Activated naive CD4-positive, alpha-beta T cell (primary cell): Measurements from ENCODE around the gene C3orf18.
A peak's percentile ranks its signal among the peaks of the same experiment; 100 is the strongest.

ENCODE experiments used
- DNase-seq, 4 experiments: peaks; one replicate each; lab custom pipeline; 2025; lab: John Stamatoyannopoulos, UW

The C3orf18 gene

DNA sequence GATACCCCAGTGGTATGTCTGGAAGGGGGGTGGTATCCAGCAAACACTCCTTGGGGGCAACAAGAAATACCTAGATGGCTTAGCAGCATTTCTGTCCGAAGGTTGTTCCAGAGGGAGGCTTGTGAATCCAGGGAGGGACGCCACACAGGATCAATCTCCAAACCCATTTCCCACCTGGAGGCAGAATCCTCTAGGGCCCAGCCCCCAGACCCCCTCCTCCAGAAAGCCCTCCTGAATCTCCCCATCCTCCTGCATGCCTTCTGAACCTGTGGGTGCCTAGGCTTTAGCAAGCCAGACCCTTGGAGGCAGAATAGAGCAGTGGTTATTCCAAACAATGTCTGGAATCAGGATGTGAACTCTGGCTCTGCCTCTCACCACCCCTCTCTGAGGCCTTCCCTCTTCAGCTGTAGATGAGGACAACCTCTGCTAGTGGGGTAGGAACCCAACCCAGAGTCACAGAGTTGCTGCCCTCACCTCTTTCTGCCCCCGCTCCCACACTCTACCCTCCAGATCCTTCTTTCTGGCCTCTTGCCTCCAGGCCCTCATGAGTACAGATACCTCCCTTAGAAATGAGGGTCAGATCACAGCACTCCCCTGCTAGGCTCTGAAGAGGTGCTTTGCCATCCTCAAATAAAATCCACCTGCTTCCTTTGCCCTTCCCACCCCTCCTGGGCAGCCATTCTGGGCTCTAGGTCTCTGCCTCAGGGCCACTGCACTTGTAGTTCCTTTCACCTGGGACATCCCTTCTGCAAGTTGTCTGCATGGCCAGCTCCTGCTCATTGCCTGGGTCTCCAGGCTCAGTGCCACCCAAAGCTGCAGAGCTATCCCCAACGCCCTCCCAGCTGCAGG is 35.9 kb upstream of the C3orf18 start:
- DNase-seq = no peak

DNA sequence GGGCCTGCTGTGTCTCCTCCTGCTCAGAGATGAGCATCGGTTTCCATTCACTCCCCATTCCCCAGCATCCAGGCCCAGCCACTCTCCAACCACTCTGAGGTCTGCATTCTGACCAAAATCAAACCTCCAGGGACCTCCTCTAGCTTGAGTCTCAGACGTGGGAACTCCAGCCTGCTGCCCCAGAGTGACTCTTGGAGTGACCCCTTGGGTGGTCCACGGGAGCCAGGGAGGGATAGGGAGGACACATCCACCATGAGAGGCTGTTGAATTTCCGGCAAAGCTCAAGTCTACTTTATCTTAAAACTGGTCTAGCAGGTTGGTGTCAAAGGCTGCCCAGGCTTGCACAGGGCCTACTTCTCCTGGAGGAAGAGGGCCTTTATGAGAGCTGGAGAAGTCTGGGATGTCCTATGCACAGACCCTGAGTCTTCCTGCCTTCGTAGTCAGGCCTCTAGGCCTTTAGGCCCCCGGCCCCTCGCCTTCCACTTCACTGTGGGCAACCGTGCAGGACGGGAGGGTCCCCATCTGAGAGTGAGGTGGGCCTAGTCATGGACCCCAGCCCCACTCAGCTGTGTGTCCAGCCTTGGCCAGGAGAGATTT is 35.1 kb upstream of the C3orf18 start:
- no peak for DNase-seq

DNA sequence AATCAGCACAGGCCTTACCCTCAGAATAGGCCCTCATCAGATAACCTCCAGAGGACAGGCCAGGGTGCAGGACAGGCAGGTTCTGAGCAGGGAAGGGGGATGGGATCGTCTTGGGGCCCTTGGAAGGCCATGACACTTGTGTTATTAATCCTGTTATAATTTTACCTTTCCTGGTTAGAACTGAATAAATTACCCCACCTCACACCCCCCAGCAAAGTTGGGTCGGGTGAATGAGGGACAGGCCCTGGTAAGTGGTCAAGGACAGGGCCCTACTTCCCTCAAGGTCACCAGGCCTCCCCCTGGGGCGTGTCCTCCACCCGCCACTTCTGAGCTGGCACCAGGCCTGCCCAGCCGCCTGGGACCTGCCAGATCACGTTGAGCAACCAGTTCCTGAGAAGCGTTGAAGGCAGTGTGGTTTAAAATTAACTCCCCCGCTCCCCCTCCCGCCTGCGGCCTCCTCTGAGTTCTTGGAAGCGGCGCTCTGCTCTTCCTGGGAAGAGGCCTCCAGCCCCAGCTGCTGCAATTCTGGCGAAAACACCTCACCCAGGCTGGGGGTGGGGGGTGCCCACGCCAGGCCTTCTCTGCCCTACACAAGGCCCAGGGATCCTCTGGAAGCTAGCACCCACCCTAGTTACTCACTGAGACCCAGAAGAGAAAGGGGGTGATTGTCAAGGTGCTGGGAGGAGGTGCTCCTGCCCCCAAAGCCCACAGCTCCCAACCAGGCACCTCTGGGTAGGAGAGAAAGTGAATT is 33.5 kb upstream of the C3orf18 start:
- DNase-seq = peak in 2 of 4 experiments; percentile 40 to 53

DNA sequence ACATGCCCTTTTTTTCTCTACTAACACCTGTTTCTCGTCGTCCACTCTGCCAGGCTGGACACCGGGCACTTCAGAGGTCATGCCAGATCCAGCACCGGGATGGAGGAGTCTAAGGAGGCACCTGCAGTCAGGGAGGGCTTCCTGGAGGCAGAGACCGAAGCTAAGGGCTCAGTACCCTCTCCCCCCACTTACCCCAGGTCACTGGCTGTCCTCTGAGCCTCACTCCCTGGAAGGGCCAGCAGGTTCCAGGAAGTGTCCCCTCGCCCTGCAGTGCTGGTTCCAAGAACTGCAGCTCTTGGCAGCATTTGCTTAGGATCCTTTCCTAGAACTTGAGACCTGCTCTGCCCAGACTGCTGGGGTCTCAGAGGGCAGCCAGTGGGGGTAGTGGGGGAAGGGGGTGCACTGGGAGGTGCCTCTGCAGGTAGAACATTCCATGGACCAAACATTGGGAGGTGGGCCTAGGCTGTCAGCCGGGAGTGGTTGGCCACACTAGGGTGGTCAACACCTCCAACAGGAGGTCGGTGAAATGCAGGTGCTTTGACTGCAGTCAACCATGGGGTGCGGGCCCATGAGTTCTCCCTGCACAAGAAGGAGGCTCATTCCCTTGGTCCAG is 32.7 kb upstream of the C3orf18 start:
- no peak for DNase-seq

DNA sequence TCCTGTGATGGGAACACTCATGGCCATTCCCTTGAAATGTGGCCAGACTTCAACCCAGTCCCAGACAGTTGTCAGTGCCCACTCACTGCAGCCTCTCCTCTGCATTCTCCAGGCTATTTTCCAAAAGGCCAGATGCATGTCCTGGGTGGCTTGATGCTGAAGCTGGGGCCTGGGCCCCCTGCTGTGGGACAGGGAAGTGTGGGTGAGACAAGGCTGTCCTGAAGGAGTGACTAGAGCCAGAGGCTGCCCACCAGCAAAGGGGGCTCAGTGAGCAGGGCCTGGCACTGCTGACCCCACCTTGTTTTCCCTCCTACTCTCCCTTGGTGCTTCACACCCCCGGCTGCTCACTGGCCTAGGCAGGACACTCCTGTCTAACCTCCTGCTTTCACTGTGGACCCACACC is 32.2 kb upstream of the C3orf18 start:
- DNase-seq = no peak

DNA sequence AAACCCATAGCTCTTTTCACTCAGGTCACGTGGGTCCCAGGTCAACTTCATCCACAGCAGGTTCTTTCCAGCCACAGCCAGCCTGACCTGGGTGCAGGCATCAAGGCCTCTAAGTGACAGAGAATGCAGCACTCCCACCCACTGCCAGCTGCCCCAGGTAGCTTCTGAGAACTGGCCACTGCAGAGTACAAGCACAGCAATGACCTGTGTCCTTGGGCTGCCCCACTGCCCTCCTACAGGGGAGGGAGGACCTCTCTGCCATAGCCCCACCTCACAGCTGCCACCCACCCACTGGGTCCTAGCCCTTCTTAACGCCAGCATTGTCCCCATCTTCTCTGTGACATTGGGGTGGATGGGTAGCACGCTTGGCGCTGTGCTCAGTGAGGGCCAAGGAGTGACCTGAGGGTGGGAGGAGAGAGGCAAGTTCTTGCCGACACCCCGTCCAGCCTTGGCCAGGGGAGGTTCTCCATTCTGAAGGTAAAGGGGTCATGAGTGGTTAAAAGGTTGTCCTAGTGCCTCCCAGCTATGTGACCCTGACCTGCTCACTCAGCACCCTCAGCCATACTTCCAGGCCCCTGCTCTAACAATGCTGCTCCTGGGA is 31.7 kb upstream of the C3orf18 start:
- no peak for DNase-seq

DNA sequence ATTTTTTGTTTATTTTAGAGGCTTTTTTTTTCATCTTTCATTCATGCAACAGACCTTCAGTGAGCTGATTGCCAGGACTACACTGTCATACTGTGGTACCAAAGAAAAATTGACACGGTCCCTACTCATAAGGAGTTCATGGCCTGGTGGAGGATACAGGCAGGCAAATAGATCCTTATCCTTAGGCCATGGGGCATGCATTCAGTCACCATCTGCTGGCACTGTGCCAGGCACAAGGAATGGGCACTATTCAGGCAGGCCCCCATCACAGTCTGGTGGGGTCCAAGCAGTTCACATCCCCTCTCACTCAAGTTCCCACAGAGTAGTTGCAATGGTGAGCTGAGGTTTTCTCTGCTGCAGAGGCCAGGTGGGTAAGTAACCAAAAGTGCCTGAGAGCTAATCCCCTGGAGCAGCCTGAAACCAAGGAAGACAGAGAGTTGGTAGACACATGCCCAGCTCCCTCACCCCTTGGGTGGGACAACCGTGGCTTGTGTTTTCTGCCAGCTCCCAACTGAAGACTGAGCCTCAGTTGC is 26.8 kb upstream of the C3orf18 start:
- no peak for DNase-seq

DNA sequence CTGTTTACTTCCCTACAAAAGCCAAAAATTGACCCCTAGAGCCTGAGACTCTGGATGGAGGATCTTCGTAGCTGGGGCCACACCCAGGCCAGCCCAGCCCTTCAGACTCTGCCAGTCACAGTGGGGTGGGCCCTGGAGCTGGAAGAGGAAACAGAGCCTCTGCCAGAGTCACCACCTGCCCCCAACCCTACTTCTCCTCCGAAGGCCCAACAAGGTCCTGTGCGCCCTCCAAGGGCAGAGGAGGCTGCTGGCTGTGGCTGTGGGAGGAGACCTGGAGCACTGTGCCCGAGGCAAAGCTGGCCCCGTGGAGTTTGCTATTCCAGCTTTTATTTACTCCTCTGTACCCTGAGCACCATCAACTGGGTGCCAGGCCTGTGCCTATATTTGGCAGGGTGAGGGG is 25.0 kb upstream of the C3orf18 start:
- DNase-seq = no peak

DNA sequence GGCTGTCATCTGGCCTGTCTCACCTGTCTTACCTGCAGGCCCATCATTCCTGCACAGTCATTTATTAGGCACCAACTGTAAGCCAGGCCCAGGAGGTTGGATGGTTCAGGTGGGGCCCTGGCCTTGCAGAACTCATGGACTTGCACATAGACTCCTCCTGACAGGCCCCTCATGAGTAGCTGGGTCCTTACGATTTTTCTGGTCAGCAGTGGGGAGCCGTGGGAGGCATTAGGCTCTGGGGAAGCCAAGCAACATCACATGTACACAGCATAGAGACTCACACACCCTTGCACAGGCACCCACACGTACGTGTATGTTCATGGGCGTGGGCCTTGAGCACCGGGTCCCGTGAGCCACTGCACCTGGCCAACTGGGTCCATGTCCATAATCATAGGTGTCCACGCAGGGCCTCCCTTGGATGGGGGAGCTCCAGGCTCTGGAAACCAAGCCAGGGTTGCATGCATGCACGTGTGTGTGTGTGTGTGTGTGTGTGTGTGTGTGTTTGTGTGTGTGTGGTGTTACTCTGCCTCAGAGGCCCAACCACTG is 23.7 kb upstream of the C3orf18 start:
- DNase-seq = no peak

DNA sequence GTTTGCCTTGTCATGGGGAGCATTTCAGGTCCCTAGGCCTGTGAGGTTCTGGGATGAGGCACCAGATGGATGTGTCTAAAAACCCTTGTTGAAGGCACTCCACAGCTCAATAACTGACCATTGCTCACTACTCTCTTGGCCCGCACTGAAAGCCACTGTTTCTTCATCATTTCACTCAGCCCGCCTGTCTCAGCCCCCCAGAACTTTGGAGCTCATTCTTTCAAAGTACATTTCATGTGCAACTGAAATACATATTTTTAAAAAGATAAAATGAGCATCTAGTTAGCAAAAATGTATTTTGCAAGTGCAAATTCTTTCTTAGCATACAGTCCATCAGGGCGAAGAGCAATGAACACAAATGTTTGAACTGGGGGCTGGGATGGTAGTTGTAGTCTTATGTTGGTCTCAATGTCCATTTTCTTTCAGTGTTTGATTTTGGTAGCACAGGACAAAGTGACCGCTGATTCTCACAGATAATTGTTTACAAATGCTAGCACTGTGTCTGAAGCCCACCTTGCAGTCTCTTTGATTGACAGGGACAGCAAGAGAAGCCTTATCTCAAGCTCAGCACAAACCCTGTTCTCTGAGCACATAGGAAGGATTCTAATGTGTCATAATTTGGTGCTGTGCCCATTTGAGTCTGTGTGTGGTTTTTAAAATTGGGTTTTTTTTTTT is 21.3 kb upstream of the C3orf18 start:
- DNase-seq = no peak

DNA sequence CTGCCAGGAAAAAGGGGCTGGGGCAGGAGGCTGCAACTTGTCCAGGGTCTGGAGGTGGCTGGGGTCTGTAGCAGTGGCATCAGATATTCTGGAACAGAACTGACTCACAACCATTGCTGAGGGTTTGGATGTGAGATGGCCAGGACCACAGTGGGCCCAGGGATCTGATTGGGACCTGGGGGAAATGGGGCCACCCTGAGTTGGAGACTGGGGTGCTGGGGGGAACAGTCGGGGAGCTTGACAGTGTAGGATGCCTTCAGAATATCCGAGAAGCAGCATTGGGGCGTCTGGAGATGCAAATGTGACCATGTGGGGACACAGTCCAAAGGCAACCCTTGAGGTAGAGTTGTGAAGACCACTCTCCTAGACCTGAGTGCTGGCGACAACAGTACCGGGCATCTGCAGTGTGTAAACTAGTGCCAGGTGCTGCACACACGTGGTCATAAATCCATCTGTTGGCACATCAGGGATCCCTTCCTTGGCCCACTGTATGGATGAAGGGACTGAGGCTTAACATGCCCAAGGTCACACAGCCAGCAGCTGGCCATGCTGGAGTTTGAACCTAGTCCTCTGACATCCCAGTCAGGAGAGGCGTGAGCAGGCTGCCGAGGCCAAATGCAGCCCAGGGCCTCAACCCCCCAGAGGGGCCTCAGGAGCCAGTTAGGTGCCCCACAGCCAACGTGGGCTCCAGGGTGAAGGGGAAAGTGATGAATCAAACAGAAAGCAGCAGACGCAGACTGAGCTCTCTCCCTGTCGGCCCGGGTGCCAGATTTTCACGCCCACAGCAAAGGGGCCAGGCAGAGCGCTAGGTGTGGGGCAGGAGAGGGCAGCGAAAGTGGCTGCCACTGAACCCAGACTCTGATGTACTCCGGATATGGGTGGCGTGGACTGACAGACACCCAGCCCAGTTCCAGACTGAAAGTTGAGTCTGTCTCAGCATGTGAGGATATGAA is 20.5 kb upstream of the C3orf18 start:
- DNase-seq = peak in 2 of 4 experiments; percentile 24 to 45

DNA sequence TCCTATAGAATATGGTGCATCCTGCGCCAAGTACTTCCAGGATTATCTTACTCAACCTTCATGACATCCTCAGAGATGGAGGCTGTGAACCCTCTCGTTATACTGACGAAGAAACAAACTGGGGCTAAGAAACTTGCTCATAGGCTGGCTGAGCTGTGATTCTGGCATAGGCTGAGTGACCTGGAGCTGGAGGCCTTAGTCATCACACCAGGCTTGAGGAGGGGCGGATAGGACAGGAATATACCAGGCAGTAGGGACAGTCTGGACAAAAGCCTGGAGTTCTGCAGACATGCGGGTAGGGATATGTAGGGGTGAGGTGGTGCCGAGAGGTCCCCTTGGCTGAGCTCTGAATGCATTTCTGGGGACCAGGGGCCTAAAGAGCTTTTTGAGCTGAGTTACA is 19.8 kb upstream of the C3orf18 start:
- no peak for DNase-seq

DNA sequence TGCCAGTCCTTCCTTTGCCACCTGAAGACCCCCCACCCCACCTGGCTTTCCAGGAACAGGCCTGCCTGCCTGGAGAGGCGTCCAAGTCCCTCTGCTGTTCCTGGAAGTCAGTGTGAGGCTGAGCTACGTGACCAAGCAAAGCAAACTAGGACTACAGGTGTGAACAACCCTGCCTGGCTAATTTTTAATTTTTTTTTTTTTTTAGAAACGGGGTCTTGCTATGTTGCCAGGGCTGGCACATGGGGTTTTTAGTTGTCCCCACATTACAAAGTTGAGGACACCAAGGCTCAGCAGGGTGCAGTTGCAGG is 19.2 kb upstream of the C3orf18 start:
- no peak for DNase-seq

DNA sequence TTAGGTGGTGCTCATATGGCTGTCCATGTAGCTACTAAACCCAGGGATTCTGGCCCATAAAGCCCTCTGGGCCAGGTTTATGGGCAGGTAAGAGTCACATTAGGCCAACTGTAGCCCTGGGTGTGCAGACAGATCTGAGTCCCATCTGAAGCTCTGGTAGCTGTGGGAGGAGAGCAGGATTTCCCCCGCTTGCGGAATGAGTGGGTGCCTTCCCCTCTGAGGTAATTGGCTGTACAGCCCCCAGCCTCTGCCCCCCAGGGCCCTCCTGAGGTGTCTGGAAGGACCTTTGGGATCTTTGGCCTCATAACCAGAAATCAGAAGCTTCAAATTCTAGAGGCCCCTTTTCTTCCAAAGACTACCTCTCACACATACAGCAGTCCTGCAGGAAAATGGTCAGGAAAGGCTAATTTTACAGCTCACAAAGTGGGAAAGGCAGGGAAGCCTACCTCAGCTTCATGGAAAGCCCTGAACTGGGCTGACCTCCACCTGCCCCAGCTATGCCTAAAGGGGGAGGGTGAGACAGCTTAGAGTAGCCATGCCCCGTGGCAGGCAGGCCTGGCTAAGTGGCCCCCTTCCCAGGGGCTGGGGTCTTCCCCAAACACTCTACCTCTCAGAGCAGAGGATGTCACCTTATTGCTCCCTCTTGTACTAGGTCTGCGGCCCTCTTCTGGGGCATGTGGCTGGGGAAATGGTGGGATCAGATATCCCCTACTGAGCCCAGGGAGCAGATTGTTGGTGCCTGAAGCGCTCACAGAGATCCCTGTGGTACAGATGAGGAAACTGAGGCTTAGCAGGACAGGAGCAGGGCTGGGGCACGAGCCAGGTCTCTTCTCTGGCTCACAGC is 18.6 kb upstream of the C3orf18 start:
- DNase-seq = no peak

DNA sequence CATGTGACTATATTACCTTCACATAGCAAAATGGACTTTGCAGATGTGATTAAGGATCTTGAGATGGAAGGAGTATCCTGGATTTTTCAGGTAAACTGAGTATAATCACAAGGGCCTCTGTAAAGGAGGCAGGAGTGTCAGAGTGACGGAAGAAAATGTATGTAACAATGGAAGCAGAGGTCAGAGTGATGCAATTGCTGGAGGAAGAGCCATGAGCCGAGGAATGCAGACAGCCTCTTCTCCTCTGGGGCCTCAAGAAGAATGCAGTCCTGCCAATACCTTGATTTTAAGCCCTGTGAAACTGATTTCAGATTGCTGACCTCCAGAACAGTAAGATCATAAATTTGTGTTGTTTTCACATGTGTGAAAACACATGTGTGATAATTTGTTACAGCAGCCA is 16.8 kb upstream of the C3orf18 start:
- DNase-seq = no peak

DNA sequence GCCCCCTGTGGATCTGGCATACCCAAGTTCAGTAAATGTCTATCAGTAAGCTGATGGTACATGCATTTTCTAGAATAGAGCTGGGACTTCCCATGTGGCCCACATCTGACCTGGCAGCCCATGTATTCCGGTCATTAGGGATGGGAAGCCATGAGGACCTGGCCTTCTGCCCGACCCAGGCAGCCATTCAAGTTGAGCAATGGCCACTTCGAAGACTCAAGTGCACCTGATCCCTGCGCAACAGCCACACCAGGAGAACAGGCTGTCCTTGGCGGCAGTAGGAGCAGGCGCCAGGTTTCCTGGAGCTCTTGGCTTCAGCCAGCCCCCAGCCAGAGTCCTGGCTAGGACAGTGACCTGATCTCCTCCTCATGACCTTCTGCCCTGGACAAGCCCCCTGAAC is 16.4 kb upstream of the C3orf18 start:
- DNase-seq = no peak

DNA sequence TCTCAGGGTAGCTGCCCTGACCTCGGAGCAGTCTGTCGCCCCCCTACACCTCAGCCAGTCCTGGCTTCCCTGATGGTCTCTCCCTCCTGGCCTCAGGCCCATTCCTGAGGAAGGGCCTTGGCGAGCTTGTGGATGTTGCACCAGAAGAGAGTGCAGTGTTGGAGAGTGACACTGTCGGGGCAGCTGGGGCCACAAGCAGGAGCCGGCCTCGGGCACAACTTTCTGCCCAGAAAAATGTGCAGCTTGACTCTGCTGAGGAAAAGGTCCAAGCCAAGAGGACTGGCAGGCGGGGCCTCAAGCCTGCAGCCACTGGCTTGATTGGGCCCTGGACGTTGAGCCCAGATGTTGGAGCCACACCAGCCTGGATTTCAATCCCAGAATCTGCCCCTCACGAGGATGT is 14.5 kb upstream of the C3orf18 start:
- DNase-seq = no peak

DNA sequence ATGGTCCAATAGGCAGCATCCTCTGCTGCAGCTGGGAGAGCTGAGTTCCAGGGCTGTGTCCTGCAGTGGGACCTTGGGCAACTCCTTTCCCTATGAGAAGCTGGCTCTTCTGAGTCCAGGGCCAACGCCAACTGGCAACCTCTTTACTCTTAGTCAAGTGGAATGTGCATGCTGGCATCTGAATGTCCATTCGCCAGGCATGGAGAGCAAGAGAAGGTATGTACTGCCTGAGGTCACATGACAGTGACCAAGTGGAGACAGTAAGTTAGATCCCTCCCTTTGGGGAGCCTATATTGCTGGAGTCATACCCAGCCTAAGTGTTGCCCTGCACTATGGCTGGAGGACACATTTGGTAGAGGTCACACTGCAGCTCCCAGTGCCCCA is 13.9 kb upstream of the C3orf18 start:
- no peak for DNase-seq
